CD4-positive, alpha-beta memory T cell (primary cell): ENCODE results near the gene TULP3. TPM values are rescaled to one million over a fixed set of nuclear protein-coding genes. Genes with fewer than 3 reads are reported as not detected.
A peak's percentile ranks its signal among the peaks of the same experiment; 100 is the strongest.

Experiments used
- CTCF ChIA-PET: fragments of 350-600 bp; sonication (Branson Sonifier 250); formaldehyde crosslinking; loops from one replicate; lab custom pipeline; 2021; ENCODE audit warnings: inconsistent platforms; ENCODE audit not compliant: partially characterized antibody; lab: Charles Lee
- POLR2A ChIA-PET: fragments of 350-600 bp; sonication (Branson Sonifier 250); formaldehyde crosslinking; loops from one replicate; lab custom pipeline; 2021; ENCODE audit not compliant: partially characterized antibody; lab: Charles Lee
- DNase-seq, 5 donors: peaks; one replicate each; pipeline versions ENCODE4 v3.0.0 to v3.0.0-alpha.2; 2020 to 2022; ENCODE audit warnings: mixed read lengths in 1 of 5
- H3K27ac ChIP-seq: one replicate; pipeline ENCODE4 v1.7.0; 2013; ENCODE audit warnings: low read depth, low read length
- H3K27me3 ChIP-seq: 2 replicates; pipeline ENCODE4 v1.7.0; 2013; ENCODE audit warnings: mild to moderate bottlenecking, low read length, moderate library complexity; ENCODE audit not compliant: insufficient read depth
- H3K36me3 ChIP-seq: 2 replicates; pipeline ENCODE4 v1.7.0; 2013; ENCODE audit warnings: mild to moderate bottlenecking, low read length, moderate library complexity; ENCODE audit not compliant: insufficient read depth
- H3K4me1 ChIP-seq: 2 replicates; pipeline ENCODE4 v1.7.0; 2013; ENCODE audit warnings: mild to moderate bottlenecking, low read length, moderate library complexity; ENCODE audit not compliant: insufficient read depth
- H3K4me3 ChIP-seq, 2 donors: one replicate each; pipeline ENCODE4 v1.7.0; 2013; ENCODE audit warnings: low read length in 2 of 2, mild to moderate bottlenecking in 1 of 2
- H3K9me3 ChIP-seq, 2 donors: one replicate each; pipeline ENCODE4 v1.7.0; 2013; ENCODE audit warnings: low read length in 2 of 2, control low read depth in 1 of 2; ENCODE audit not compliant: control insufficient read depth in 1 of 2
- H3K27ac Mint-ChIP-seq, 7 donors: one replicate each; pipeline ENCODE4 v1.8.0; 2020 to 2021; ENCODE audit warnings: mixed read lengths in 7 of 7, mild to moderate bottlenecking in 6 of 7, inconsistent platforms in 3 of 7, moderate library complexity in 3 of 7
- H3K27me3 Mint-ChIP-seq, 2 donors: one replicate each; pipeline ENCODE4 v1.8.0; 2020 to 2021; ENCODE audit warnings: mixed read lengths in 2 of 2
- H3K36me3 Mint-ChIP-seq, 2 donors: one replicate each; pipeline ENCODE4 v1.8.0; 2020 to 2021; ENCODE audit warnings: mixed read lengths in 2 of 2, inconsistent platforms in 1 of 2, mild to moderate bottlenecking in 1 of 2
- H3K4me1 Mint-ChIP-seq, 4 donors: one replicate each; pipeline ENCODE4 v1.8.0; 2020 to 2021; ENCODE audit warnings: mixed read lengths in 4 of 4, mild to moderate bottlenecking in 1 of 4
- H3K4me3 Mint-ChIP-seq, 8 donors: one replicate each; pipeline ENCODE4 v1.8.0; 2020 to 2021; ENCODE audit warnings: mixed read lengths in 8 of 8, mild to moderate bottlenecking in 7 of 8, moderate library complexity in 6 of 8, inconsistent platforms in 3 of 8
- H3K9me3 Mint-ChIP-seq, 8 donors: one replicate each; pipeline ENCODE4 v1.8.0; 2020 to 2021; ENCODE audit warnings: mixed read lengths in 8 of 8, mild to moderate bottlenecking in 5 of 8, inconsistent platforms in 3 of 8, moderate library complexity in 1 of 8
- intact Hi-C: fragments of 100-400 bp; cut with micrococcal nuclease; formaldehyde crosslinking; loops from one replicate; pipeline ENCODE4 v1.15.1; 2023
- polyA plus RNA-seq, 2 donors: library from polyadenylated mRNA; unstranded; fragments of 300-500 nt; fragmentation: Illumina TruSeq; gene quantifications; one replicate each; pipeline ENCODE4 v1.2.3, GENCODE V29; 2021
- total RNA-seq, 2 experiments: library from RNA; stranded (reverse); gene quantifications; one replicate each; pipeline ENCODE4 v1.2.3, GENCODE V29; 2021

Gene TULP3
- total and polyA plus RNA-seq, 4 experiments from 2014 or later: 6.7 to 10.0 (median 8.8) TPM

GRCh38 chr12:2937500-2937899 is 46.8 kb downstream of the TULP3 start:
- Histone ChIP-seq H3K27me3 (no peaks in the 10 kb centered on the region), H3K9me3 (no peaks in the 10 kb centered on the region), H3K4me3 (no peak overlapping the region), H3K36me3 (no peaks in the 10 kb centered on the region), H3K4me1 (no peaks in the 10 kb centered on the region), H3K27ac (no peak overlapping the region)
- Mint-ChIP-seq H3K4me3 (no peak overlapping the region), H3K27ac (peak overlapping the region in 1 of 7 donors; percentile 35), H3K4me1 (no peaks in the 10 kb centered on the region), H3K36me3 (peaks cover 16 to 52% of the 10 kb centered on the region in 2 donors), H3K9me3 (peaks cover 0 to 3% (median 0%) of the 10 kb centered on the region in 8 donors), H3K27me3 (no peaks in the 10 kb centered on the region)
- intact Hi-C loops: no loop called here
- POLR2A ChIA-PET: no interaction called here
- DNase-seq: no peak
- CTCF ChIA-PET: no interaction called here

- DNase-seq: no peak
- H3K27ac ChIP-seq: no peak overlapping the region
- POLR2A ChIA-PET: no interaction called here
- no peaks in the 10 kb centered on the region for H3K27me3 ChIP-seq
- Mint-ChIP-seq H3K9me3 (peaks cover 0 to 2% (median 0%) of the 10 kb centered on the region in 8 donors), H3K4me3 (no peak overlapping the region), H3K36me3 (peaks cover 16 to 43% of the 10 kb centered on the region in 2 donors), H3K27ac (no peak overlapping the region), H3K27me3 (no peaks in the 10 kb centered on the region), H3K4me1 (no peaks in the 10 kb centered on the region)
- no peak overlapping the region for H3K4me3 ChIP-seq
- CTCF ChIA-PET: interaction anchor here (1.0 kb wide), 1 partner anchor 21 kb away, joined by 3 read pairs; no protein-coding TSS in a partner anchor
- H3K36me3 ChIP-seq: no peaks in the 10 kb centered on the region
- no peaks in the 10 kb centered on the region for H3K4me1 ChIP-seq
- intact Hi-C loops: no loop called here
- no peaks in the 10 kb centered on the region for H3K9me3 ChIP-seq
Measured at GRCh38 chr12:2939191-2939590, 48.5 kb downstream of the TULP3 start.

- H3K27ac Mint-ChIP-seq: peak overlapping the region in 3 of 7 donors; percentile 18 to 27 (median 23)
- H3K27me3 ChIP-seq: no peaks in the 10 kb centered on the region
- ChIA-PET POLR2A (no interaction called here), CTCF (interaction anchor here (0.6 kb wide), 1 partner anchor 29 kb away, joined by 3 read pairs; no protein-coding TSS in a partner anchor)
- H3K27me3 Mint-ChIP-seq: no peaks in the 10 kb centered on the region
- H3K4me3 ChIP-seq: no peak overlapping the region
- H3K4me3 Mint-ChIP-seq: no peak overlapping the region
- no peaks in the 10 kb centered on the region for H3K9me3 Mint-ChIP-seq
- H3K9me3 ChIP-seq: no peaks in the 10 kb centered on the region
- H3K4me1 Mint-ChIP-seq: peaks cover 0 to 4% (median 0%) of the 10 kb centered on the region in 4 donors
- intact Hi-C loops: no loop called here
- H3K36me3 Mint-ChIP-seq: peaks cover 5 to 30% of the 10 kb centered on the region in 2 donors
- H3K27ac ChIP-seq: no peak overlapping the region
- no peak for DNase-seq
- no peaks in the 10 kb centered on the region for H3K4me1 ChIP-seq
- H3K36me3 ChIP-seq: no peaks in the 10 kb centered on the region
Measured at GRCh38 chr12:2940564-2940963, 49.9 kb downstream of the TULP3 start.

GRCh38 chr12:2941524-2941923 is 50.8 kb downstream of the TULP3 start:
- intact Hi-C loops: no loop called here
- no peaks in the 10 kb centered on the region for H3K9me3 Mint-ChIP-seq
- DNase-seq: no peak
- Histone ChIP-seq H3K9me3 (no peaks in the 10 kb centered on the region), H3K27me3 (no peaks in the 10 kb centered on the region), H3K36me3 (no peaks in the 10 kb centered on the region), H3K4me3 (no peak overlapping the region), H3K4me1 (no peaks in the 10 kb centered on the region), H3K27ac (no peak overlapping the region)
- H3K4me1 Mint-ChIP-seq: peaks cover 0 to 4% (median 0%) of the 10 kb centered on the region in 4 donors
- H3K36me3 Mint-ChIP-seq: peaks cover 5 to 30% of the 10 kb centered on the region in 2 donors
- no peaks in the 10 kb centered on the region for H3K27me3 Mint-ChIP-seq
- CTCF ChIA-PET: no interaction called here
- H3K4me3 Mint-ChIP-seq: no peak overlapping the region
- POLR2A ChIA-PET: no interaction called here
- H3K27ac Mint-ChIP-seq: no peak overlapping the region

- POLR2A ChIA-PET: no interaction called here
- intact Hi-C loops: no loop called here
- CTCF ChIA-PET: interaction anchor here (0.9 to 2.5 kb wide), 8 partner anchors 10 to 99 kb away, joined by 3 to 11 read pairs (median 4); no protein-coding TSS in a partner anchor
- Histone ChIP-seq H3K4me3 (no peak overlapping the region), H3K27ac (no peak overlapping the region), H3K9me3 (no peaks in the 10 kb centered on the region), H3K27me3 (no peaks in the 10 kb centered on the region), H3K36me3 (no peaks in the 10 kb centered on the region), H3K4me1 (no peaks in the 10 kb centered on the region)
- Mint-ChIP-seq H3K4me1 (peaks cover 0 to 4% (median 0%) of the 10 kb centered on the region in 4 donors), H3K9me3 (peaks cover 0 to 1% (median 0%) of the 10 kb centered on the region in 8 donors), H3K27me3 (peaks cover 1 to 3% of the 10 kb centered on the region in 2 donors), H3K4me3 (peak overlapping the region in 3 of 8 donors; percentile 39 to 57 (median 49)), H3K36me3 (peaks cover 1 to 10% of the 10 kb centered on the region in 2 donors), H3K27ac (peak overlapping the region in 1 of 7 donors; percentile 51)
- peak in 4 of 5 donors; percentile 25 to 29 (median 28) for DNase-seq
Measured at GRCh38 chr12:2944401-2945047, 53.8 kb downstream of the TULP3 start.

- no peak for DNase-seq
- H3K9me3 ChIP-seq: no peaks in the 10 kb centered on the region
- Mint-ChIP-seq H3K27ac (no peak overlapping the region), H3K27me3 (peaks cover 3% of the 10 kb centered on the region in 2 donors), H3K4me3 (no peak overlapping the region), H3K36me3 (no peaks in the 10 kb centered on the region), H3K4me1 (peaks cover 0 to 4% (median 0%) of the 10 kb centered on the region in 4 donors), H3K9me3 (peaks cover 0 to 1% (median 0%) of the 10 kb centered on the region in 8 donors)
- no peaks in the 10 kb centered on the region for H3K36me3 ChIP-seq
- ChIA-PET CTCF (interaction anchor here (1.1 to 1.7 kb wide), 2 partner anchors 63 to 266 kb away, joined by 3 read pairs; no protein-coding TSS in a partner anchor), POLR2A (no interaction called here)
- H3K4me1 ChIP-seq: no peaks in the 10 kb centered on the region
- no peak overlapping the region for H3K4me3 ChIP-seq
- no peak overlapping the region for H3K27ac ChIP-seq
- no peaks in the 10 kb centered on the region for H3K27me3 ChIP-seq
- intact Hi-C loops: no loop called here
Measured at GRCh38 chr12:2949411-2949810, 58.7 kb downstream of the TULP3 start.

GRCh38 chr12:2955888-2956287 is 65.2 kb downstream of the TULP3 start:
- peaks cover 3% of the 10 kb centered on the region for H3K4me1 ChIP-seq
- peaks cover 27 to 32% of the 10 kb centered on the region in 2 donors for H3K27me3 Mint-ChIP-seq
- H3K4me3 ChIP-seq: no peak overlapping the region
- no peak overlapping the region for H3K27ac Mint-ChIP-seq
- no peaks in the 10 kb centered on the region for H3K9me3 Mint-ChIP-seq
- POLR2A ChIA-PET: no interaction called here
- intact Hi-C loops: no loop called here
- H3K27me3 ChIP-seq: peaks cover 8% of the 10 kb centered on the region
- no peak overlapping the region for H3K27ac ChIP-seq
- H3K36me3 Mint-ChIP-seq: no peaks in the 10 kb centered on the region
- CTCF ChIA-PET: no interaction called here
- H3K4me3 Mint-ChIP-seq: no peak overlapping the region
- H3K4me1 Mint-ChIP-seq: peaks cover 10 to 23% (median 15%) of the 10 kb centered on the region in 4 donors
- DNase-seq: no peak
- no peaks in the 10 kb centered on the region for H3K36me3 ChIP-seq
- no peaks in the 10 kb centered on the region for H3K9me3 ChIP-seq
